HUES48 (cell line): Measurements from ENCODE around the gene IGHMBP2.

Experiments used
- H3K27ac ChIP-seq: one replicate; pipeline ENCODE4 v1.7.0; 2013; ENCODE audit warnings: low read depth, low read length, inconsistent platforms
- H3K27me3 ChIP-seq: 2 replicates; pipeline ENCODE4 v1.6.1; 2013; ENCODE audit warnings: mild to moderate bottlenecking, low read length; ENCODE audit not compliant: control insufficient read depth, insufficient read depth
- H3K36me3 ChIP-seq: 2 replicates; pipeline ENCODE4 v1.6.1; 2013; ENCODE audit warnings: low read length; ENCODE audit not compliant: control insufficient read depth, insufficient read depth
- H3K4me1 ChIP-seq: 2 replicates; pipeline ENCODE4 v1.6.1; 2013; ENCODE audit warnings: mild to moderate bottlenecking, low read length; ENCODE audit not compliant: control insufficient read depth, insufficient read depth
- H3K4me3 ChIP-seq: 2 replicates; pipeline ENCODE4 v1.5.1; 2013; ENCODE audit warnings: mild to moderate bottlenecking, low read depth, low read length
- H3K9ac ChIP-seq: 2 replicates; pipeline ENCODE4 v1.6.1; 2013; ENCODE audit warnings: mild to moderate bottlenecking, low read depth, low read length, moderate library complexity
- H3K9me3 ChIP-seq: 2 replicates; pipeline ENCODE4 v1.6.1; 2013; ENCODE audit warnings: low read length; ENCODE audit not compliant: control insufficient read depth, insufficient read depth

The IGHMBP2 gene

DNA sequence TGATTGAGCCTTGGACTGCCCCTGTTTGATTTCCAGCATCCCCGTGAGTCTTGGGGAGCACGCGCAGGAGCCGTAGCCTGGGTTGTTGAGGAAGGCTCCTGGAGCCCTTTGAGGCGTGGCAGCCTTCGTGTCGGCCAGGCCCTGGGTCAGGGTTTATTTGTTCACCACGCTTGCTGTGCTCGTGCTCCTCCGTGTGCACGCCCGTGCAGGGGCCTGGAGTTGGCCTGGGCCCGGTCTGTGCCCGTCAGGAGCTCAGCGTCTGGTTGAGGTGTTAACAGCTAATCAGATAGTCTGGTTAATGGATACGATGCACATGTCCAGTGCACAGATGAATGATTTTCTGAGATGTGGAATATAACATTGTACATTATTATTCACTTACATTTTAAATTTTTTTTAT is 8.0 kb downstream of the IGHMBP2 start:
- Histone ChIP-seq H3K4me1 (no peaks in the 10 kb centered on the region), H3K27ac (no peak overlapping the region), H3K9me3 (no peaks in the 10 kb centered on the region), H3K27me3 (no peaks in the 10 kb centered on the region), H3K36me3 (peaks cover 82% of the 10 kb centered on the region), H3K4me3 (no peak overlapping the region), H3K9ac (no peak overlapping the region)

GRCh38 chr11:68912254-68912653 is 8.6 kb downstream of the IGHMBP2 start:
- Histone ChIP-seq H3K9me3 (no peaks in the 10 kb centered on the region), H3K9ac (no peak overlapping the region), H3K27ac (no peak overlapping the region), H3K4me3 (no peak overlapping the region), H3K27me3 (no peaks in the 10 kb centered on the region), H3K36me3 (peaks cover 79% of the 10 kb centered on the region), H3K4me1 (no peaks in the 10 kb centered on the region)

- no peak overlapping the region for H3K27ac ChIP-seq
- H3K4me1 ChIP-seq: no peaks in the 10 kb centered on the region
- peaks cover 82% of the 10 kb centered on the region for H3K36me3 ChIP-seq
- H3K4me3 ChIP-seq: no peak overlapping the region
- H3K9me3 ChIP-seq: no peaks in the 10 kb centered on the region
- no peak overlapping the region for H3K9ac ChIP-seq
- H3K27me3 ChIP-seq: no peaks in the 10 kb centered on the region
Observed at GRCh38 chr11:68913188-68913587, 9.5 kb downstream of the IGHMBP2 start.

GRCh38 chr11:68914761-68915160 is 11.1 kb downstream of the IGHMBP2 start:
- H3K9me3 ChIP-seq: no peaks in the 10 kb centered on the region
- H3K27me3 ChIP-seq: no peaks in the 10 kb centered on the region
- H3K4me1 ChIP-seq: no peaks in the 10 kb centered on the region
- H3K27ac ChIP-seq: no peak overlapping the region
- peaks cover 81% of the 10 kb centered on the region for H3K36me3 ChIP-seq
- H3K4me3 ChIP-seq: no peak overlapping the region
- H3K9ac ChIP-seq: no peak overlapping the region

DNA sequence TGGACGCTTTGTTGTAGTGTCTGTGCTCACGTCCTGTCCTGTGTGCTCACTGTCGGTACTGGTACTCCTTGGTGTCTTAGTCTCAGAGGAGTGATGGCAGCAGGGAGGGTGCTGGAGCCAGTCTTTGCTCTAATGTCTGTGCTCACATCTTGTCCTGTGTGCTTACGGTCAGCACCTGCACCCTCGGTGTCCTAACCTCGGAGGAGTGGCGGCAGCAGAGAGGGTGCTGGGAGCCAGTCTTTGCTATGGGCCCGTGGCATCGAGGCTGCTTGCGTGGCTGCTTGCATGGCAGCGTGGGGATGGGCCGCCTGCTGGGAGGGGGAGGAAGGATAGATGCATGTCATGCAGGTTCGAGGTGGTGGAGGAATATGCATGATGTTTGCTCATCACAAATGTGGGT is 12.7 kb downstream of the IGHMBP2 start:
- Histone ChIP-seq H3K9ac (no peak overlapping the region), H3K4me3 (no peak overlapping the region), H3K27me3 (no peaks in the 10 kb centered on the region), H3K27ac (no peak overlapping the region), H3K36me3 (peaks cover 81% of the 10 kb centered on the region), H3K9me3 (no peaks in the 10 kb centered on the region), H3K4me1 (no peaks in the 10 kb centered on the region)

DNA sequence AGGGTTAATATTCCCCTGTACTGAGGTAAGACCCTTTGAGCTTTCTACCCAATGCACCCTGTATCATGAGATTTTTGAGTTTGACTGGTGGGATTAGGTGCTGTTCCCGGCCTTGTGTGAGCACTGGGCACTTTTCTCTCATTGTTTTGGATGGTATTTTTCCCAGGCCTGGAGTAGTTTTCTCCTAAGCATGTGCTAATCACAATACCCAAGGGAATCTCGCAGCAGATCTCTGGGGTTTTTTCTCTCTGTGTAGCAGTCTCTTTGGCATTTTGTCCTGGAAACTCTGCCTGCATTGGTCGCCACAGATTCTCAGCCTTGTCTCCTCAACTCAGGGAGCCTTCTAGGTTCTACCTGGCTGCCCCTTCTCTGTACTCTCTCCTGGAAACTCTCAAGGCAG is 19.9 kb downstream of the IGHMBP2 start:
- no peak overlapping the region for H3K27ac ChIP-seq
- peaks cover 4% of the 10 kb centered on the region; the same call in 1 of the 2 replicates for H3K9me3 ChIP-seq
- no peak overlapping the region for H3K9ac ChIP-seq
- no peaks in the 10 kb centered on the region for H3K4me1 ChIP-seq
- peaks cover 74% of the 10 kb centered on the region for H3K36me3 ChIP-seq
- no peaks in the 10 kb centered on the region for H3K27me3 ChIP-seq
- H3K4me3 ChIP-seq: no peak overlapping the region

DNA sequence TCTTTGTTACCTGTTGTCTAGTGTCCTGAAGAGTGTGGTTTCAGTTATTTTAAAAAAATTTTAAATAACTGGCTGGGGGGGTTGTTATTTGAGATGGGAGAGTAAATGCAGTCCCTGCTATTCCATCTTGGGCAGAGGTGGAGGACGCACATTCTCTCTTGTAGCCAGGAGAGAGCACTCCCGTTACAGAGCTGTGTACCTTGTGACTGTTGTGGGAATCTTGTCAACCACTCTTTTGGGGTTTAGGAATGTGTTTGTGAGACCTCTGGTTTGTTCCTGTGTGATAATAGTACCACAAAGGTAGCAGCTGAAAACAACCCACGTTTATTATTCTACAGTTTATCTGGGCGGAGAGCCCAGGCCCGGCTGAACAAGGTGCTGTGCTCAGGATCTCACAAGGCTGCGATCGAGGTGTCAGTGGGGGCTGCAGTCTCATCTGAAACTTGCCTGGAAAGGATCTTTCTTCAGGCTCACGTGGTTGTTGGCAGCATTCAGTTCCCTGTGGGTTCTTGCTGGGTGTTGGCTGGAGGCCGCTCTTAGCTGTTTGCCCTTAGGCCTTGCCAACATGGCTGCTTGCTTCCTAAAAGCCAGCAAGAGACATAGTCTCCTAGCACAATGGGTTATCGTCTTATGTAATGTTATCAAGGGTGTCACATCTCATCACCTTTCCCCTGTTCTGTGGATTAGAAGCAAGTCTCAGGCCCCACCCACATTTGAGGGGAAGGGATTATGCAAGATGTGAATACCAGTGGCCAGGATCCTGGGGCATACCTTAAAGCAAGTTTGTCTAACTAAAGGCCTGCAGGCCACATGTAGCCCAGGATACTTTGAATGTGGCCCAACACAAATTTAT is 20.6 kb downstream of the IGHMBP2 start:
- H3K27me3 ChIP-seq: no peaks in the 10 kb centered on the region
- peaks cover 77% of the 10 kb centered on the region for H3K36me3 ChIP-seq
- no peaks in the 10 kb centered on the region for H3K4me1 ChIP-seq
- no peak overlapping the region for H3K4me3 ChIP-seq
- no peak overlapping the region for H3K9ac ChIP-seq
- H3K9me3 ChIP-seq: peaks cover 4% of the 10 kb centered on the region; the same call in 1 of the 2 replicates
- no peak overlapping the region for H3K27ac ChIP-seq

DNA sequence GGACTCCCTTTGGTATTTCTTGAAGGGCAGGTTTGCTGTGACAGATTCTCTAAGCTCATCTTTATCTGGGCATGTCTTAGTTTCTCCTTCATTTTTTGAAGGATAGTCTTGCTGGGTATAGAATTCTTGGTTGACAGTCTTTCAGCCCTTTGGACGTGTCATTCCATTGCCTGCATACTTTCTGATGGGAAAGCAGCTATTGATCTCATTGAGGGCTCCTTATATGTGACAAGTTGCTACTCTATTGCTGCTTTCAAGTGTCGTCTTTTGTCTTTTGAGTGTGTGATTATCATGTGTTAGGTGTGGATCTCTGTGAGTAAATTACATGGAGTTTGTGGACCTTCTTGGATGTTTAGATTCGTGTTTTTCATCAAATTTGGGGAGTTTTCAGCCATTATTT is 21.9 kb downstream of the IGHMBP2 start:
- H3K4me3 ChIP-seq: no peak overlapping the region
- H3K27ac ChIP-seq: no peak overlapping the region
- H3K27me3 ChIP-seq: no peaks in the 10 kb centered on the region
- peaks cover 4% of the 10 kb centered on the region; the same call in 1 of the 2 replicates for H3K9me3 ChIP-seq
- no peak overlapping the region for H3K9ac ChIP-seq
- H3K4me1 ChIP-seq: no peaks in the 10 kb centered on the region
- H3K36me3 ChIP-seq: peaks cover 77% of the 10 kb centered on the region

- peaks cover 4% of the 10 kb centered on the region; the same call in 1 of the 2 replicates for H3K9me3 ChIP-seq
- H3K27me3 ChIP-seq: no peaks in the 10 kb centered on the region
- H3K36me3 ChIP-seq: peaks cover 67% of the 10 kb centered on the region
Observed at GRCh38 chr11:68927280-68928135, 23.8 kb downstream of the IGHMBP2 start.

DNA sequence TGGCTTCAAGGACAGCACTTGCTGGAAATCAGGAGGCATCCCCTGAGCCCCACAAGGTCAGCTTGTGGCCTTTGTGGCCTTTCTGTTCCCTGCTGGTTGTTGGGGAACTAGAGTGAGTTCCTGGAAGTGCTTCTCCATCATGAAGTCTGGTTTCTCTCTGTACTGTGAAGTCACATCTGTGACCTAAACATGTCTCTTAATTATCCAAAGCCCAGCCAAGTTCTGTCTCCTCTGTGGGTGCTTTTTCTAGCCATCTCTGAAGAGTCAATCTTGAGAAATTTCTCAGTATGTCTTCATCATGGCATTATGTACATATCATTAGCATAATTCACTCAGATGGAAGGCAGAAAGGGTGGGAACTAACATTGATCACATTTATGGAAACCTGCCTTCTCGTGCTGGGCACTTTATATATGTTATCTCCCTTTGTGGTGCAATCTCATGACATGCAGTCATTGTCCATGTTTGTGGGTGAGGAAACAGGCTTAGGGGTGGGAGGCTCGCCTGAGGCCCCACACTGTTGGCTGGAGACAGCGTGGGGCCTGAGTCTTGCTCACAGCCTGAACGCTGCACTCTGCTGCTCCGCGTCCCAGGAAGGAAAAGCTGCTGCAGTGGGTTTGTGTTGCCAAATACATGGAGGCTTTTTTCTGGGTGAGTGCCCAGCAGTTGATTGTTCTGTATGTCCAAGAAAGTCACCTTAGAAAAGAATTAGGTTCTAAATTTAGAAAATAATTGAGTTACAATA is 24.6 kb downstream of the IGHMBP2 start:
- H3K27ac ChIP-seq: no peak overlapping the region
- peaks cover 65% of the 10 kb centered on the region for H3K36me3 ChIP-seq
- H3K9ac ChIP-seq: no peak overlapping the region
- H3K9me3 ChIP-seq: peaks cover 4% of the 10 kb centered on the region; the same call in 1 of the 2 replicates
- no peak overlapping the region for H3K4me3 ChIP-seq
- no peaks in the 10 kb centered on the region for H3K27me3 ChIP-seq
- H3K4me1 ChIP-seq: no peaks in the 10 kb centered on the region

More at GRCh38 chr11:68927280-68928135, 23.8 kb downstream of the IGHMBP2 start:
- Histone ChIP-seq H3K4me3 (no peak overlapping the region), H3K9ac (no peak overlapping the region), H3K27ac (no peak overlapping the region), H3K4me1 (no peaks in the 10 kb centered on the region)
